Measurements from ENCODE around the gene TEAD1. TPM values are rescaled to one million over a fixed set of nuclear protein-coding genes. Genes with fewer than 3 reads are reported as not detected.
"Not testable (repeated sequence)": the region's sequence is repeated elsewhere in the genome, so short reads cannot be mapped to it uniquely, and the experiment has no call there.

The TEAD1 gene
- total RNA-seq, 1 donor from 2014 or later = 12.2 TPM

DNA sequence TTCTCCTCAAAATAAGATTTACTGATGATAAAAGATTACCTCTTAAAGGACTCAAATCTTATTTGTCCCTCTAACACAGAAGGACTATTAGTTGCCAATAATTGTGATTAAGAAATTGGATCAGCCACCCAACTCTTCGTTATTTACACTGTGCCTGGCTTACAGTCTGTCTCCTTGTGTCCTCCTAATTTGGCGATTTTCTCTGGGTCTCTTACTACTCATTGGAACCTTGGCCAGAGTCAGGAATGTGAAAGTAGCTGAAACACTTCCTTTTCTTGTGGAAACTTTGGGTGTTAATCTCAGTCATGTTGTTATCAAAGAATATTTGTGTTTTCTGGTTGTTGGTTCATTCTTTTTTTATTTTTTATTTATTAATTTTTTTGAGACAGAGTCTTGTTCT lies 83.2 kb downstream of the TEAD1 start:
- FAIRE-seq = no peak
- no peak for DNase-seq (ENCODE audit: low spot score in 2 of 2)

DNA sequence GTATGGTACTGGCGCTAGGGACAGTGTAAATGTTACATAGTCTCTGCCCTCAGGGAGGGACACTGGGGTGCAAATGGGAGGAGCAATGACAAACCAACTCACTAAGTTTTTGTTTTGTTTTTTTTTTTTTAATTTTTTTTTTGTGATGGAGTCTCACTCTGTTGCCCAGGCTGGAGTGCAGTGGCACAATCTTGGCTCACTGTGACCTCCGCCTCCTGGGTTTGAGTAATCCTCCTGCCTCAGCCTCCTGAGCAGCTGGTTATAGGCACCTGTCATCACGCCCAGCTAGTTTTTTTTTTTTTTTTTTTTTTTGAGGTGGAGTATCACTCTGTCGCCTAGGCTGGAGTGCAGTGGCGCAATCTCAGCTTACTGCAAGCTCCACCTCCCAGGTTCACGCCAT lies 83.9 kb downstream of the TEAD1 start:
- not testable (repeated sequence) for DNase-seq (ENCODE audit: low spot score in 2 of 2); FAIRE-seq

DNA sequence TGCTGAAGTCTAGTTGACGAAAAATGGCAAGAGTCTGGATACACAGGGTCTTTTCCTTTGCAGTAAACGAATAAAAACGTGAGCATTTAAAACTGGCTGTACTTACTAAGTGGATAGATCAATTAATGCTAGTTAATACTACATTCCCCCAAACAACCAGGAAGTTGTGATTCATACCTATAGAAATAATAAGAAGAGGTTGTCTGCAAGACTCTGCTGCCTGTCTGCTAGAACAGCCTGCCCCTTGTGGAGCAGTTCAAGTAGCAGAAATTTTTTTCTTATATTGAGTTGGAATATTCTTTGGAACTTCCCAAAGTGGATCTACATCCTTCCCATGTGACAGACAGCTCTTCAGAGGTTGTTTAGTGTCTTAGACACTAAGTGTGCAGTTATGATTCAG lies 86.8 kb downstream of the TEAD1 start:
- no peak for FAIRE-seq

DNA sequence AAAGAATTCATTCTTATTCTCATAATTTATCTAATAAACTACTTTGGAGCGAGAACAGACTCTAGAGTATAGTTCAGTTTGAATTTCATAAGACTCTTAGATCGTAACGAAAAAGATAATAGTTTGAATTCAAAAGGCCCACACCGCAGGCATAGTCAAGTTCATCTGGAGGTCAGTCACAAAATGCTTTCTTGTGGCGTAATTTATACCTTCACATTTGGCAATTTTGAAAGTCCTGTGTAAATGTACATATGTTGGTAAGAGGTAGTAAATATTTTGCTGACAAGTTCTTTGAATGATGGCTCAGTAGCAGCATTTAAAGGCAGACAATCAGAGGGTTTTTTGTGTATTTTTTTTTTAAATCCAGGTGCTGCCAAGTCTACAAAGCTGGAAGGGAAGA lies 88.1 kb downstream of the TEAD1 start:
- no peak for FAIRE-seq
- DNase-seq (ENCODE audit: low spot score in 2 of 2) = no peak

More for the DNA sequence above, 86.8 kb downstream of the TEAD1 start:
- DNase-seq (ENCODE audit: low spot score in 2 of 2) = no peak

DNA sequence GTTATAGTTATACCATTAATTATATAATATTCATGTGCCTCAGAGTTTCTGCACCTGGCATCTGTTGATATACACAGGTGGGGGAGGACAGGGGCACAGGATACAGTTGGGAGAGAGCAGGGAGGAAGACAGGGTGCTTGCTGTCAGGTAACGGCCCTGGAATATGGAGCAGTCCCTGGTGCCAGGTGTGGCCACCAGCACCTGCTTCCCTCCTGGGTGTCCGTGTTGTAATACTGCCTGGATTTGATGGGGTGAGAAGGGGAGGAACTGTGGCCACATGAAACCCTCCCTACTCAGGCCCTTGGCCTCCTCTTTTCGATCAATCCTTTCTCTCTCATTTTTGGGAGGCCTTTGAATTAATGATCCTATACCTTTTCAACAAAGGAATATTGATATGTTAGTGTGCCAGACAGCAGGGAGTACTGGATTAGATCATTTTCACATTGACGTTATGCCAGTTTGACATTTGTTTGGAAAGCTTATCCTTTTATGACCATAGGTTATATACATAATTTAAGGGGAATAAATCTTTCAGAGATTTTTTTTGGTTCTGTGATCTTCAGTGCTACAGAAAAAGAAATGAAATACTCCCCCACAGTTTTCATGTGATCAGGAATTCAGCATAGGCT lies 88.6 kb downstream of the TEAD1 start:
- FAIRE-seq = no peak
- DNase-seq (ENCODE audit: low spot score in 2 of 2) = no peak

DNA sequence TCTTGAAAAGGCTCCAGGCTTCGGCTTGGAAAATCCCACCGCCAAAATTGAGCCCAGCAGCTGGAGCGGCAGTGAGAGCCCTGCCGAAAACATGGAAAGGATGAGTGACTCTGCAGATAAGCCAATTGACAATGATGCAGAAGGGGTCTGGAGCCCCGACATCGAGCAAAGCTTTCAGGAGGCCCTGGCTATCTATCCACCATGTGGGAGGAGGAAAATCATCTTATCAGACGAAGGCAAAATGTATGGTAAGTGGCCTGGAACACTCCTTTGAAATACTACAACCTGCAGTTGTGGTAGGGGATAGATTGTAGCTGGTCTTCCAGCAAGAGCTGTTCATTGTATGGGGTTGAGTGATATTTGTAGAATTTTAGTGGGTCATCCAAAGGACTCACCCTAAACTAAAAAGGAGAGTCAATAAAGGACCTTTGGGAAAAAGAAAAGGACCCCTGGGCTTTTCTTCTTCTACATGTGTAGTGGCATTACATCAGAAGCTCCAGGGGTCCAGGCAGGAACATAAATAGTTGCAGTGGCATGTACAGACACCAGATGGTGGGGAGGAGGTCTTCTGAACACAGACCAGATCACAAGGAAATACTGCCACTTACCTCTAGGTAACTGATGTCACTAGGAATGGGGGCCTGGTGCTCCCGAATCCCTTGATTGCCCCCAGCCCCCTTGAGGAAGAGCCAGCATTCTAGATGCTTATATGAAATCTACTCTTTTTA lies 90.1 kb downstream of the TEAD1 start:
- no peak for FAIRE-seq

DNA sequence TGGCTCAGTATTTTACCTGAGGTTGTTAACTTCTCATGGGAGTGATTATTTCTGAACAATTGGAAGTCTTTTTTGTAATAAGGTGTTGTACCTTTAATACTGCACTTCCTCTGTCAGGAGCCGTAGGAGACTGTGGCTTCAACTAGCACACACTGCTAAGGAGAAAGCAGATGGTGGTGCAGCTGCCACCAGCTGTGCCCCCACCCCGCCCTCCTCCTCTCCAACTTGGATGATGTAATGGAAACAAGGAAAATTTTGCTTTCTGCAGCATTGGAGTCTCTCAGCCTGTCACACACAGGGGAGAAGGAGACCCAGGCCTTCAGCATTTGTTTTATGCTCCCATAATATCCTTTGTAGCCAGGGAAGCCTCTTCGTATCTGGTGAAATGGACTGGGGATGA lies 91.2 kb downstream of the TEAD1 start:
- no peak for FAIRE-seq
- peak in 1 of 2 donors; percentile 20 for DNase-seq (ENCODE audit: low spot score in 2 of 2)

More for the DNA sequence above, 90.1 kb downstream of the TEAD1 start:
- no peak for DNase-seq (ENCODE audit: low spot score in 2 of 2)

DNA sequence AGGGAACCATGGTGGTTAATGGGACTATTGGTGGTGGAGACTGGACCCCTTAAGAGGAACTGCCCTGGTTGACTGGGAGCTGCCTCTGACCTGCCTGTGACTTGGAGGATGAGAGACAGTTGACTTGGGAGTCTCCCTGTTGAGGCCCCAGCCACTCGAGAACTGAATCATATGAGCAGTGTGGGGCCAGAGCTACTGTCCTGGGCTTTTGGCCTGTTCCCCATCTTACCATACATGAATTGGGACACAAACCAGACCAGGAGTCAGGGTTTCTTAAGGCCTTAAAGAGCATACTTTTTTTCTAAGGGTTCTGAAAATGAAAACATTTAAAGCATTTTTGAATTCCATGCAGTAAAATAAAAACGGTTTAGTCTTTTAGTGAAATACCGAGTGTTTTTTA lies 92.8 kb downstream of the TEAD1 start:
- DNase-seq (ENCODE audit: low spot score in 2 of 2) = no peak
- FAIRE-seq = no peak

DNA sequence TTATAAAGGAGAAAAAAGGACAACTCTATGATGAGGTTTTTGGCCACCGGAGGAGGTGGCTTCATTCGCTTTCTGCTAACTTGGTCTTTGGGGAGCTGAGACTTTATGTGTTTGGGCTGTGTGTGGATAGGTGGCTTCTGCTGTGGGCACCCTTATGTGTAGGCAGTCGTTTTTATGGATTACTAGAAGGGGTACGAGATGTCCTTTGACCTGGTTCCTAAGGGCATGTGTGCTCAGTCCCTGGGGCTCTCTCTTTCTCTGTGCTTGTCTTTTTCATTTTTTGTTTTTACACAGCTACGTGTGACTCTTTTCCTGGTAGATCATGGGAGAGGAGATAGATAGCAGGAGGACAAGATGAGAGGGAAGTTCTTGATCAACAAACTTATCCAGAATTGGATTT lies 93.4 kb downstream of the TEAD1 start:
- no peak for FAIRE-seq
- DNase-seq (ENCODE audit: low spot score in 2 of 2) = no peak

DNA sequence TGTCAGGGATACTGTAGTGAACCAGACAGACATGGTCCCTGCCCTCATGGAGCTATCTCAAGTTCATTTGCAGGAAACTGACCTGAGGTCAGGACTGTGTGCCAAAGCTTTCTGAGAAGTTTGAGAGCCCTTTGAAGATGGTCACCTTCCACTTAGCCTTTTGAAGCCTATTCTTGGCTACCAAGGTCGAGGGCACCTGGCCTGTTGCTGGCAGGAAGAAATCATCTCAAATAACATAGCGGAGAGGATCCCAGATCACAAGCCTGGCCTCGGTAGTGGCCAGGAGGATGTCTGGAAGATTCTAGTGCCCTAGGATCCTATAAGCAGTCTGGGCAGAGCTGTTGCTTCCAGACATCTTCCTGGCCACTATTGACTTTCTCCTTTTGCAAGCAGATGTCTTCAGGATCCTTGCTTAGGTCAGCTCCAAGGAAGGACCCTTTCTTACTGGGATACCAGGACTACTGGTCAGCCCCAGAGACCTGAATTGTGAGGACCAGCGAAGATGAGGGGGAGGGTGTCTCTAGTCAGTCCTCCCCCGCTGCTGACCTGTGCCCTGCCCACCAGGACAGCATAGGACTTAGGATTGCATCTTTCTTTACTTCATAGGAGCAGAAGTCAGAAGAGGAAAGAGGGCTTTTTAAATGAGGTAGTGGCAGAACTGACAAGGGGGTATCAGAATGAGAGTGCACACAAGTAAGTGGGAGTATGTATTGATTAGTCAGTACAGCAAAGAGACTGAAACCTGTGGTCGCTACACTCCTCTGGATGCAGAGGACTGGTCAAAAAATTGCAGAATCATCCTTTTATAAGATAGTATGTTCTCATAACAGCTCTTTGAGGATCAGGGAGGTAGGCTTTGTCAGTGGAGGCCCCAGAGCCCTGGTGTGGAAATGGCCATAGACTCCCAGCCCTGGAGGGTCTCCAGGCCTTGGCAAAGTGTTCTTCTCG lies 94.8 kb downstream of the TEAD1 start:
- no peak for DNase-seq (ENCODE audit: low spot score in 2 of 2)
- no peak for FAIRE-seq

DNA sequence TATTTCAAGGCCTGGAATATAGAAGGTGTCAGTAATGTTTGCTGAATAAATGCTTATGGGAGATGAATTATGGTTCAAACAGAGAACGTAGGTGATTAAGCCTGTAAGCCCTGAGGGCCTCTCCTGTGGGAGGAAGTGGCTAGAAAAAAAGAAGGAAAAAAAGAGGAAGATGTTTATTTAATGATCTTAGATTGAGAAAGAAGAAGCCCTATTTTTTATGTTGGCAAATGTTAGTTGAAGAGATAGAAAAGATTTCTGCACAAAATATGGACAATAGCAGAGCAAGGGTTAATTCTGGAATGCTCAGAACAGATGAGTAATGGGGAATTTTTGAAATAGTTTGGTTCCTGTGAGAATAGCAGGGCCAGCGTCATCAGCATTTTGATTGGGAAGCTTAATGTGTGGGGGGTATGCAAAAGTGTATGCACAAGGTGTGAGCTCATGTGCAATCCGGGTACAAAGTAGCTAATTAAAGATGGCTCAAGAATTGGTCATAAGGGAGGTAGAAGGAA lies 95.7 kb downstream of the TEAD1 start:
- no peak for FAIRE-seq

DNA sequence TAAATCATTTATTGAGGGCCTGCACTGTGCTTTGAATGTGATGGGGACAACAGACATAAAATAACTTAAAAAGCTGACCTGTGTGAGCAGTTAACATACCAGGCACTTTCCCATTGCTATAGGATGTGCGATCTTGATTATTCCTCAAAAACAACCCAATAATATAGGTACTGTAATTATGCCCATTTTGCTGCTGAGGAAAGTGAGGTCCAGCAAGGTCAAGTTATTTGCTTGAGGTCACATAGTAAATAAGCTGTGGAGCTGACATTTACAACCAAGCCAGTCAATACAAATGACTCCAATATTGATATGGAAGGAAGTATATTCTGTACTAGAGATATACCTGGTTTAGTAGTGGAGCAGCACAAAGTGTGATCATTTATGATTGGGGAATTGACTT lies 96.2 kb downstream of the TEAD1 start:
- FAIRE-seq (no peak), DNase-seq (ENCODE audit: low spot score in 2 of 2) (no peak)

More for the DNA sequence above, 95.7 kb downstream of the TEAD1 start:
- no peak for DNase-seq (ENCODE audit: low spot score in 2 of 2)

DNA sequence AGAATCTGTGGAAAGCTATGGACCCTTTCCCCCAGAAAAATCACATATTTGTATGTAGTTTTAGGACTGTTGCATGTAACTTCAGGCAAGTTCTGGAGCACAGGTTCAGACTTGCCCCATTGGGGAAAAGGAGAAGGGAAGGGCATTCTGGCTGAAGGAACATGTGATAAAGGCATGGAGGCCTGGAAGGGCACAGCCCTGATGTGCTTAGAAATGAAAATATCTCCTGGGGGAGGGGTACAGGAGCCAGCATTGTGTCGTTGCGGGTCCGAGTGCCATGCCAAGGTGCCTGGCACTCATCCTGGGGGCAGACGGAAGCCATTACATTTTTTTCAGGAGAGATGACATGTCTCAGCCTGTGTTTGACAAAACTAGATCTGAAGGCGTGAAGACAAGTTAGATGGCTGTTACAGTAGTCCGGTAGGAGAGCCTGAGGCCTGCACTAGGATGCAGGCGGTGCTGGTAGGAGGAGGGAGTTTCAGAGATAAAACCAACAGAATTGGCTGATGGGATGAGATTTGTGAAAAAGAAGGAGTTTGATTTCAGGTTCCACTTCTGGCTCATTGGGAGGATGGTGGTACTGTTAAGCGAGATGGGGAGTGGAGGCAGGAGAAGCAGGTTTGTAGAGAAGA lies 96.9 kb downstream of the TEAD1 start:
- DNase-seq (ENCODE audit: low spot score in 2 of 2) = no peak
- FAIRE-seq = no peak

DNA sequence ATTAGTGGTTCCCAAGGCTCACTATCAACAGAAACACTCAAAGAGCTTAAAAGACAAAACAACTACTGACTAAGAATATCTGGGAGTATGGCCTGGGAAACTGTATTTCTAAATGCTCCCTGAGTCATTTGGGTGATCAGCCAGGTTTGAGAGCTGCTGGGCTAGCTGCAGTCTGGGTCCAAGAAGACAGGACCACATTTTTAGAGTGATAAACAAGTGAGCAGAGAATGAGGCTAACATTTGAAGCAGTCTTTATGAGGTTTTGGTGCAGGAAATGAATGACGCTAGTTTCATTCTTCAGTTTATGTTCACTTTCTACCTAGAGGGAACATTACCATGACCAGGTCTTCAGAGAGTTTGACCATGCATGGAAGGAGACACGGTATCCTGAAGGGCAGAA lies 97.7 kb downstream of the TEAD1 start:
- FAIRE-seq = no peak
- no peak for DNase-seq (ENCODE audit: low spot score in 2 of 2)

DNA sequence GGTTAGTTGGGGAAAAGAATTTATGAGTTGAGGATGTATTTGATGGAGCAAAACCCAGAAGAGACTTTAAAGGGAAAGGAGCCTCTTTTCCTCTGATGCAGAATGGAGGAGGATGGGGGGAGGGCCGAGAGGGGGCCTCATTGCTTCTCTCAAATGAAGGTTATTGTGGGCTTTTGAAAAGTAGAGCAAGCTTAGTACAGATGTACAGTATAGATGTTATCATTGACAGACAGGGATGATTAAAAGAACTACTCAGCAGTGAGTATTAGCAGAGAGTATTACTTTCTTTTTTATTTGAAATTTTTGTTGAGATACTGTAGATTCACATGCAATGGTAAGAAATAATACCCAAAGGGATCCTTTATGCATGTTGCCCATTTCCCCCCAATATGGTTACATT lies 98.1 kb downstream of the TEAD1 start:
- FAIRE-seq = no peak
- no peak for DNase-seq (ENCODE audit: low spot score in 2 of 2)

DNA sequence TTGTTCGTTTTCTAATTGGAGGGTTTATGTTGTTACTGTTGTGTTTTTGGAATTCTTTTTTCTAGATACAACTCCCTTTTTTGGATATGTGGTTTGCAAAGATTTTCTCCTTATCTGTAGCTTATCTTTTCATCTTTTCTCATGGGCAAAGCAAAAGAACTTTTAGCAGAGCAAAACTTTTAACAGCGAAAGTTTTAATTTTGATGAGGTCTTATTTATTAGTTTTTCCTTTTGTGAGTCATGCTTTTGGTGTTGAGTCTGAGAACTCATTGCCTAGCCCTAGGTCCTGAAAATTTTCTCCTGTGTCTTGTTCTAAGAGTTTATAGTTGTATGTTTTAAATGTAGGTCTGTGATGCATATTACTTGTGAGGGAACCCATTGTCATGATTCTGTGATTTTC lies 99.4 kb downstream of the TEAD1 start:
- no peak for FAIRE-seq
- no peak for DNase-seq (ENCODE audit: low spot score in 2 of 2)

DNA sequence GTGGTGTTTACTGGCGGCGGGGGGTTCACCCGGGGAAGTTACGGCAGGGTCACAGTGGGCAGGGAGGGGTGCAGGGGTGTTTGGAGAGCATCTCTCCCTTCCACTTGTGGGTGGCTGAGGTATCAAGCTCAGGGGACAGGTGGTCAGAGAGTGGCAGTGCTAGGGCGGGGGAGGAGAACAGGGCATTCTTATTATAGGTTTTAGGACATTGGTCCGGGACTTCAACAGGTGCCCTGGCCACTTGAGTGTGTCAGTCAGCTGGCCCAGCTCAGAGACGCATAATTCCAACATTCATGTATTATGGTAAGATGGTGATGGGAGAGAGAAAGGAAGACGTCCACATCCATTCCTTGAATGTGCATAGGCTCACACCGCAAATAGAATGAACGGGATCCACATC lies 101.7 kb downstream of the TEAD1 start:
- DNase-seq (ENCODE audit: low spot score in 2 of 2) (no peak), FAIRE-seq (no peak)

DNA sequence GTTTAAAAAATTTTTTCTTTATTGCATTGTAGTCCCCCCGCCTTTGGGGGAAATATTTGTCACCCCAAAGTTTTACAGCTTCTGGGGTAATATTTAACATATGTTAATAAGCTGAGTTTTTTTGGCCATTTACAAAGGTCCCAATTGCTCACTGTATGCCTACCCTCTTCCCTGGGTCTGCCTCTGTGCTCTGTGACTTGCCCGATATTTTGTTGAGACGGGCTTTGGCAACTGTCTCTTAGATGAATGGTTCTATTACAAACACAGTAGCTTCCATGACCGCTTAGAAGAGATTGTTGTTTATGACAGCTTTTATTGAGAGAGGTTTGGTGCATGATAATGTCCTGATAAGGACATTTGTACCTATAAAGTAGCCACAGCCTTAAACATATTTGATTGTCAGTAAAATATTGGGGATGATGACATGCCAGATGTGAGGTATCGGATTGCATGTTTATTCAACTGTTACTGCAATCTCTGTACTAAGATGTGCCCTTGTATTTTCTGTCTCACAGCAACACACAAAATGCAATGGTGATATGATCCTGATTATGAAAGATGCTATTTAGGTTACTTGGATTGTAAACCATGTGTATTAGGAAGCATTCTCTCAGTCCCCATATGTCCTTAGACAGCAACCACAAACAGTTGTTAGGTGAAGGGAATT lies 103.1 kb downstream of the TEAD1 start:
- FAIRE-seq = no peak

DNA sequence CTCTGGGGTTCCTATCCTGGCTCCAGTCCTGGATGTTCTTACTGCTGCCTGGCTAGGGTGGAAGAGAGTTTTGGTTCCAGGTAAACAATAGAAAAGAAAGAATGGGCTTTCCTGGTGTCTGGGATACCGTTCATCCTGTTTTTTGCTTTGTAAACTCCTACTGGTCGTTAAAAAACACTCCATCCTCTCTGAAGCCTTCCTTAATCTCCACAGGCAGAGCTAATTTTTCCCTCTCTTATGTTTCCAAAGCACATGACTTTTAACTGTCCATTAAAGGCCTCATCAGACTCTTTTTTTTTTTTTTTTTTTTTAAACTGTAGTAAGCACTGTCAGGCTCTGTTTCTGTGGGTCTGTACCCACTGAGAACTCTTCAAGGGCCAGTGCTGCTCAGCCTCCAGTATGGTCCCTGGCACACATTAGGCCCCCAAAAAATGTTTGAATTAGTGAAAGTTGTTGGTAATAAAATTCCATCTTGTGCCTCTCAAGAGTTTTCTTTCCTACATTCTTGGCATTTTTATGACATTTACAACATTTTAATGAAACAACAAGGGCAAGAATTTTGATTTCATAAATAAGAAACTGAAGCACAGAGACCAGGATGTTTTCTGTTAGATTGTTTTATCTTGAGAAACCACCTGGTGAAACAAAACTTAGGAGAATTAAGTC lies 104.2 kb downstream of the TEAD1 start:
- FAIRE-seq (no peak), DNase-seq (ENCODE audit: low spot score in 2 of 2) (no peak)

More for the DNA sequence above, 103.1 kb downstream of the TEAD1 start:
- no peak for DNase-seq (ENCODE audit: low spot score in 2 of 2)
